ENCODE measurements around the gene CALU.

CALU gene

GRCh38 chr7:128747327-128748079 is 8.3 kb downstream of the CALU start:
- H3K9me3 Mint-ChIP-seq = no peaks in the 10 kb centered on the region
- peaks cover 79% of the 10 kb centered on the region for H3K36me3 Mint-ChIP-seq (ENCODE audit: low read depth)
- H3K27me3 Mint-ChIP-seq = no peaks in the 10 kb centered on the region
- peaks cover 43% of the 10 kb centered on the region for H3K4me1 Mint-ChIP-seq (ENCODE audit: low read depth)
- H3K27ac Mint-ChIP-seq = no peak overlapping the region
- no peak overlapping the region for H3K4me3 Mint-ChIP-seq
- no peak for DNase-seq

- Mint-ChIP-seq H3K27ac (no peak overlapping the region), H3K27me3 (no peaks in the 10 kb centered on the region), H3K4me3 (no peak overlapping the region), H3K4me1 (ENCODE audit: low read depth) (peaks cover 27% of the 10 kb centered on the region), H3K9me3 (no peaks in the 10 kb centered on the region), H3K36me3 (ENCODE audit: low read depth) (peaks cover 91% of the 10 kb centered on the region)
- DNase-seq = no peak
These were observed 13.1 kb downstream of the CALU start for GRCh38 chr7:128752251-128752650.

- no peak overlapping the region for H3K27ac Mint-ChIP-seq
- DNase-seq = no peak
- no peak overlapping the region for H3K4me3 Mint-ChIP-seq
- H3K36me3 Mint-ChIP-seq (ENCODE audit: low read depth) = peaks cover 91% of the 10 kb centered on the region
- no peaks in the 10 kb centered on the region for H3K9me3 Mint-ChIP-seq
- peaks cover 14% of the 10 kb centered on the region for H3K4me1 Mint-ChIP-seq (ENCODE audit: low read depth)
- H3K27me3 Mint-ChIP-seq = no peaks in the 10 kb centered on the region
These were observed 16.1 kb downstream of the CALU start for GRCh38 chr7:128755075-128755818.

- Mint-ChIP-seq H3K36me3 (ENCODE audit: low read depth) (peaks cover 91% of the 10 kb centered on the region), H3K9me3 (no peaks in the 10 kb centered on the region), H3K27me3 (no peaks in the 10 kb centered on the region), H3K4me1 (ENCODE audit: low read depth) (peaks cover 13% of the 10 kb centered on the region), H3K4me3 (no peak overlapping the region), H3K27ac (no peak overlapping the region)
- DNase-seq = no peak
These were observed 16.8 kb downstream of the CALU start for GRCh38 chr7:128755819-128756476.

GRCh38 chr7:128757203-128757602 is 18.0 kb downstream of the CALU start:
- Mint-ChIP-seq H3K4me1 (ENCODE audit: low read depth) (peaks cover 13% of the 10 kb centered on the region), H3K9me3 (no peaks in the 10 kb centered on the region), H3K4me3 (no peak overlapping the region), H3K27ac (peak overlapping the region; percentile 28), H3K36me3 (ENCODE audit: low read depth) (peaks cover 94% of the 10 kb centered on the region), H3K27me3 (no peaks in the 10 kb centered on the region)
- DNase-seq = no peak

- Mint-ChIP-seq H3K4me1 (ENCODE audit: low read depth) (peaks cover 8% of the 10 kb centered on the region), H3K9me3 (no peaks in the 10 kb centered on the region), H3K27ac (peak overlapping the region; percentile 5), H3K4me3 (no peak overlapping the region), H3K27me3 (no peaks in the 10 kb centered on the region), H3K36me3 (ENCODE audit: low read depth) (peaks cover 89% of the 10 kb centered on the region)
- DNase-seq = no peak
These were observed 19.4 kb downstream of the CALU start for GRCh38 chr7:128758553-128758952.

- no peaks in the 10 kb centered on the region for H3K9me3 Mint-ChIP-seq
- no peaks in the 10 kb centered on the region for H3K27me3 Mint-ChIP-seq
- no peak overlapping the region for H3K4me3 Mint-ChIP-seq
- no peak overlapping the region for H3K27ac Mint-ChIP-seq
- peaks cover 89% of the 10 kb centered on the region for H3K36me3 Mint-ChIP-seq (ENCODE audit: low read depth)
- peaks cover 8% of the 10 kb centered on the region for H3K4me1 Mint-ChIP-seq (ENCODE audit: low read depth)
- no peak for DNase-seq
These were observed 20.1 kb downstream of the CALU start for GRCh38 chr7:128759242-128759641.

- Mint-ChIP-seq H3K27ac (no peak overlapping the region), H3K36me3 (ENCODE audit: low read depth) (peaks cover 87% of the 10 kb centered on the region), H3K4me3 (no peak overlapping the region), H3K27me3 (no peaks in the 10 kb centered on the region), H3K9me3 (no peaks in the 10 kb centered on the region), H3K4me1 (ENCODE audit: low read depth) (no peaks in the 10 kb centered on the region)
- no peak for DNase-seq
These were observed 24.4 kb downstream of the CALU start for GRCh38 chr7:128763541-128763940.

- Mint-ChIP-seq H3K27ac (no peak overlapping the region), H3K9me3 (no peaks in the 10 kb centered on the region), H3K36me3 (ENCODE audit: low read depth) (peaks cover 91% of the 10 kb centered on the region), H3K4me1 (ENCODE audit: low read depth) (no peaks in the 10 kb centered on the region), H3K27me3 (no peaks in the 10 kb centered on the region), H3K4me3 (no peak overlapping the region)
- no peak for DNase-seq
These were observed 28.4 kb downstream of the CALU start for GRCh38 chr7:128767475-128768110.

- Mint-ChIP-seq H3K27me3 (no peaks in the 10 kb centered on the region), H3K36me3 (ENCODE audit: low read depth) (peaks cover 92% of the 10 kb centered on the region), H3K9me3 (no peaks in the 10 kb centered on the region), H3K27ac (peak overlapping the region; percentile 26), H3K4me1 (ENCODE audit: low read depth) (no peaks in the 10 kb centered on the region), H3K4me3 (no peak overlapping the region)
- DNase-seq = no peak
These were observed 31.1 kb downstream of the CALU start for GRCh38 chr7:128770233-128770632.

- Mint-ChIP-seq H3K27me3 (no peaks in the 10 kb centered on the region), H3K36me3 (ENCODE audit: low read depth) (peaks cover 67% of the 10 kb centered on the region), H3K9me3 (peaks cover 20% of the 10 kb centered on the region), H3K27ac (no peak overlapping the region), H3K4me1 (ENCODE audit: low read depth) (peaks cover 13% of the 10 kb centered on the region), H3K4me3 (no peak overlapping the region)
- DNase-seq = no peak
These were observed 34.4 kb downstream of the CALU start for GRCh38 chr7:128773604-128774003.

- no peak for DNase-seq
- Mint-ChIP-seq H3K36me3 (ENCODE audit: low read depth) (peaks cover 61% of the 10 kb centered on the region), H3K9me3 (peaks cover 21% of the 10 kb centered on the region), H3K27ac (no peak overlapping the region), H3K27me3 (no peaks in the 10 kb centered on the region), H3K4me1 (ENCODE audit: low read depth) (peaks cover 13% of the 10 kb centered on the region), H3K4me3 (no peak overlapping the region)
These were observed 35.0 kb downstream of the CALU start for GRCh38 chr7:128774029-128774689.

- H3K27ac Mint-ChIP-seq = no peak overlapping the region
These were observed 35.8 kb downstream of the CALU start for GRCh38 chr7:128774921-128775320.

More at GRCh38 chr7:128774921-128775320, 35.8 kb downstream of the CALU start:
- DNase-seq = no peak
- Mint-ChIP-seq H3K4me1 (ENCODE audit: low read depth) (peaks cover 13% of the 10 kb centered on the region), H3K4me3 (no peak overlapping the region), H3K27me3 (no peaks in the 10 kb centered on the region), H3K9me3 (peaks cover 21% of the 10 kb centered on the region), H3K36me3 (ENCODE audit: low read depth) (peaks cover 54% of the 10 kb centered on the region)

Measured in activated T-cell treated with anti-CD3 and anti-CD28 coated beads, Interleukin-2, amount 50 U/mL, for 24 hours (primary cell).